Vagina (tissue), 2 donors: ENCODE measurements around the gene SUSD6.

Source experiments
- CTCF ChIP-seq, 3 experiments: fragments of 450-650 bp in 2 of 3; fragments of 200-600 bp in 1 of 3; sonication (generic) in 1 of 3; IDR thresholded peaks; one replicate each; pipeline ENCODE4 v1.5.1; 2017 to 2019; ENCODE audit warnings: antibody characterized with exemption in 3 of 3, mild to moderate bottlenecking in 2 of 3, moderate library complexity in 2 of 3
- POLR2A ChIP-seq, 2 donors: fragments of 450-650 bp; IDR thresholded peaks; one replicate each; pipeline ENCODE4 v1.6.1; 2017; ENCODE audit warnings: antibody characterized with exemption in 2 of 2, mild to moderate bottlenecking in 2 of 2, moderate library complexity in 2 of 2
- POLR2AphosphoS5 ChIP-seq, 2 donors: sonication (generic); formaldehyde crosslinking; IDR thresholded peaks; one replicate each; pipeline ENCODE4 v1.9.0; 2017; ENCODE audit warnings: antibody characterized with exemption in 2 of 2, mild to moderate bottlenecking in 2 of 2, low read depth in 1 of 2; ENCODE audit not compliant: insufficient read depth in 1 of 2

- TF ChIP-seq CTCF (IDR thresholded peaks at IDR 0.05) (no peak), POLR2AphosphoS5 (IDR thresholded peaks at IDR 0.05; ENCODE audit: insufficient read depth in 1 of 2, low read depth in 1 of 2) (no peak), POLR2A (IDR thresholded peaks at IDR 0.05) (no peak)
Observed at GRCh38 chr14:69582212-69582611, 29.2 kb upstream of the SUSD6 start.
